Lower lobe of right lung (tissue), 2 donors: ENCODE data around the gene PRRC2B. TPM values are rescaled to one million over a fixed set of nuclear protein-coding genes. Genes with fewer than 3 reads are reported as not detected.
A peak's percentile ranks its signal among the peaks of the same experiment; 100 is the strongest.
"Not testable (repeated sequence)": the region's sequence is repeated elsewhere in the genome, so short reads cannot be mapped to it uniquely, and the experiment has no call there.

ENCODE experiments used
- ATAC-seq, 2 donors: fragments of 200-7000 bp; cut with Tn5 transposase; one replicate each; pipeline ENCODE4 v1.9.1; 2020 to 2022; ENCODE audit warnings: mild to moderate bottlenecking in 2 of 2, moderate library complexity in 2 of 2
- DNase-seq: peaks from one replicate; pipeline ENCODE4 v3.0.0-alpha.2; 2020
- H3K27ac ChIP-seq: fragments of 200-600 bp; one replicate; pipeline ENCODE4 v1.8.0; 2022
- H3K27me3 ChIP-seq: fragments of 200-600 bp; one replicate; pipeline ENCODE4 v1.8.0; 2022; ENCODE audit warnings: low read depth
- H3K36me3 ChIP-seq: fragments of 200-600 bp; one replicate; pipeline ENCODE4 v1.8.0; 2022; ENCODE audit warnings: mild to moderate bottlenecking
- H3K4me1 ChIP-seq: fragments of 200-600 bp; one replicate; pipeline ENCODE4 v1.8.0; 2022
- H3K4me3 ChIP-seq: fragments of 200-600 bp; one replicate; pipeline ENCODE4 v1.8.0; 2022; ENCODE audit warnings: mild to moderate bottlenecking
- H3K9me3 ChIP-seq: fragments of 200-600 bp; one replicate; pipeline ENCODE4 v1.8.0; 2022
- intact Hi-C: fragments of 100-400 bp; cut with DNase I; formaldehyde crosslinking; loops from one replicate; pipeline ENCODE4 v1.11.0; 2022
- total RNA-seq: library from RNA; stranded (reverse); fragmentation: NEBNext Ultra II Directional; extraction: Animal tissue kit (Norgen Biotek cat#: 25700); gene quantifications from one replicate; pipeline ENCODE4 v1.2.1, GENCODE V29; 2021
- TF ChIP-seq, protein P1 (sequence below): fragments of 200-600 bp; IDR thresholded peaks from one replicate; pipeline ENCODE4 v1.8.0; 2022; ENCODE audit warnings: antibody characterized with exemption, mild to moderate bottlenecking
- donor health status: DM: no; HTN: yes; CAD: no; lungs with severe emphysema.

PRRC2B gene
- total RNA-seq, 1 donor from 2014 or later: 170 TPM

DNA sequence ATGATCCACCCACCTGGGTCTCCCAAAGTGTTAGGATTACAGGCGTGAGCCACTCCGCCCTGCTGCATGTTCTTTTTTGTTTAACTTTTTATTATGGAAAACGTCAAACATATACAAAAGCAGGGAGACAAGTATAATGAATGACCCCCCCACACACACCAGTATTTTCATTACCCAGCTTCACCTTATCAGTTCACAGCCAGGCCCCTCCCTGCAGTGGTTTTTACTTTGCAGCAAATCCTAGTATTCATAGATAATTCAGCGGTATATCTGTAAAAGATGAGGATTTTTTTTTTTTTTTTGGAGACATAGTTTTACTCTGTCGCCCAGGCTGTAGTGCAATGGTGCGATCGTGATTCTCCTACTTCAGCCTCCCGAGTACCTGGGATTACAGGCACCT is 111.1 kb downstream of the PRRC2B start:
- Histone ChIP-seq H3K27me3 (no peaks in the 10 kb centered on the region), H3K27ac (no peak overlapping the region), H3K4me1 (peaks cover 28% of the 10 kb centered on the region), H3K9me3 (no peaks in the 10 kb centered on the region), H3K36me3 (peaks cover 25% of the 10 kb centered on the region), H3K4me3 (no peak overlapping the region)
- DNase-seq (no peak), ATAC-seq (no peak)
- TF ChIP-seq, protein P1, sequence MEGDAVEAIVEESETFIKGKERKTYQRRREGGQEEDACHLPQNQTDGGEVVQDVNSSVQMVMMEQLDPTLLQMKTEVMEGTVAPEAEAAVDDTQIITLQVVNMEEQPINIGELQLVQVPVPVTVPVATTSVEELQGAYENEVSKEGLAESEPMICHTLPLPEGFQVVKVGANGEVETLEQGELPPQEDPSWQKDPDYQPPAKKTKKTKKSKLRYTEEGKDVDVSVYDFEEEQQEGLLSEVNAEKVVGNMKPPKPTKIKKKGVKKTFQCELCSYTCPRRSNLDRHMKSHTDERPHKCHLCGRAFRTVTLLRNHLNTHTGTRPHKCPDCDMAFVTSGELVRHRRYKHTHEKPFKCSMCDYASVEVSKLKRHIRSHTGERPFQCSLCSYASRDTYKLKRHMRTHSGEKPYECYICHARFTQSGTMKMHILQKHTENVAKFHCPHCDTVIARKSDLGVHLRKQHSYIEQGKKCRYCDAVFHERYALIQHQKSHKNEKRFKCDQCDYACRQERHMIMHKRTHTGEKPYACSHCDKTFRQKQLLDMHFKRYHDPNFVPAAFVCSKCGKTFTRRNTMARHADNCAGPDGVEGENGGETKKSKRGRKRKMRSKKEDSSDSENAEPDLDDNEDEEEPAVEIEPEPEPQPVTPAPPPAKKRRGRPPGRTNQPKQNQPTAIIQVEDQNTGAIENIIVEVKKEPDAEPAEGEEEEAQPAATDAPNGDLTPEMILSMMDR: no peak
- intact Hi-C loops: no loop called here

DNA sequence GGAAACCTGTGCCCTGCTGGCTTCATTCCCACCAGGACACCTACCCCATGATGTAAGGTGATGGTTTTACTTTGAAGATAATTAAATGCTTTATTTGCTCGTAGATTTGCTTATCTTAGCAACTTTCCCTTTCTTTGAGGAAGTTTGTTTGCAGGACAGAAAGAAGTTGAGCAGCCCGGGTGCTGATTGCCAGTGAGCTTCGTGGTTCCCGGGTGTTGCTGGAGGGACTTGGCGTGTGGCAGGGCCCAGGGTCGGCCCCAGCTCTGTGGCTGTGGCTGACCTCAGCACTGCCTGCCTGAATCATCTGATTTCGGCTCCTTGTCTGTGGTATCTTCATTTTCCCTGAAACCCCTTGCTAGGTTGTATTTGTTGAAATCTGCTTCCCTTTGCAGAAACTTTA is 117.5 kb downstream of the PRRC2B start:
- H3K4me3 ChIP-seq: no peak overlapping the region
- TF ChIP-seq, protein P1: no peak
- H3K27me3 ChIP-seq: no peaks in the 10 kb centered on the region
- ATAC-seq: no peak
- H3K9me3 ChIP-seq: peaks cover 5% of the 10 kb centered on the region
- intact Hi-C loops: no loop called here
- H3K4me1 ChIP-seq: no peaks in the 10 kb centered on the region
- no peak for DNase-seq
- H3K36me3 ChIP-seq: peaks cover 75% of the 10 kb centered on the region
- H3K27ac ChIP-seq: no peak overlapping the region

DNA sequence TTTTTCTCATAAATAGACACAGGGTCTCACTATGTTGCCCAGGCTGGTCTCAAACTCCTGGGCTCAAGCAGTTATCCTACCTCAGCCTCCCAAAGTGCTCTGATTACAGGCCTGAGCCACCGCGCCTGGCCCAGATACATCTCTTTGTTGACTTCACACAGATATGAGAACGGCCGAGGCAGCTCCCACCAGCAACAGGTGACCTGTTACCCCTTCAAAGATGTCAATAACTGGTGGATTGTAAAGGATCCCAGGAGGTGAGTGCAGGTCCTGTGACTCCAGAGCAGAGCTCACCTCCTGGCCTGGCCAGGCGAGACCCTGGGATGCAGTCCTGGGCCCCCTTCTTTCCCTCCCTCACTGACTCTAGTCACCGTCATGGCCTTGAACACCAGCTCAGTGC is 118.0 kb downstream of the PRRC2B start:
- H3K4me1 ChIP-seq: no peaks in the 10 kb centered on the region
- no peak overlapping the region for H3K4me3 ChIP-seq
- TF ChIP-seq, protein P1: no peak
- no peak for ATAC-seq
- H3K27ac ChIP-seq: no peak overlapping the region
- no peak for DNase-seq
- H3K27me3 ChIP-seq: no peaks in the 10 kb centered on the region
- H3K9me3 ChIP-seq: peaks cover 6% of the 10 kb centered on the region
- intact Hi-C loops: no loop called here
- peaks cover 78% of the 10 kb centered on the region for H3K36me3 ChIP-seq

DNA sequence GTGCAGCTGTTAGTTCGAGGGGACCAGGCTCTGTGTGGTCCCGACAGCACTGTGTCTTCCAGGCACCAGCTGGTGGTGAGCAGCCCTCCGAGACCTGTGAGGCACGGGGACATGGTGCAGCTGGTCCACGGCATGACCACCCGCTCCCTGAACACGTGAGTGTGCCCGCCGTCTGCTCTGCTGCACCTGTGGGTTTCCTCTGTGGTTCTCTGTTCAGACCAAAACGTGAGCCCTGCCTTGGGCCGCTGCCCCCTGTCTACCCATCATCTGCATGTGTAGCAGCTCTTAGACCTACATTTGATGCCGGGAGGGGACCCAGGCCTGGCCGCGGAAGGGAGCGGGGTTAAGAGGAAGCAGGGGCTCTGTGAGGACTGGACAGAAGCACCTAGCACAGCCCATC is 119.3 kb downstream of the PRRC2B start:
- H3K36me3 ChIP-seq: peaks cover 84% of the 10 kb centered on the region
- ATAC-seq: peak in 1 of 2 donors; percentile 20
- H3K27me3 ChIP-seq: no peaks in the 10 kb centered on the region
- no peaks in the 10 kb centered on the region for H3K4me1 ChIP-seq
- no peak overlapping the region for H3K4me3 ChIP-seq
- intact Hi-C loops: no loop called here
- TF ChIP-seq, protein P1: no peak
- H3K27ac ChIP-seq: no peak overlapping the region
- DNase-seq: no peak
- peaks cover 6% of the 10 kb centered on the region for H3K9me3 ChIP-seq

DNA sequence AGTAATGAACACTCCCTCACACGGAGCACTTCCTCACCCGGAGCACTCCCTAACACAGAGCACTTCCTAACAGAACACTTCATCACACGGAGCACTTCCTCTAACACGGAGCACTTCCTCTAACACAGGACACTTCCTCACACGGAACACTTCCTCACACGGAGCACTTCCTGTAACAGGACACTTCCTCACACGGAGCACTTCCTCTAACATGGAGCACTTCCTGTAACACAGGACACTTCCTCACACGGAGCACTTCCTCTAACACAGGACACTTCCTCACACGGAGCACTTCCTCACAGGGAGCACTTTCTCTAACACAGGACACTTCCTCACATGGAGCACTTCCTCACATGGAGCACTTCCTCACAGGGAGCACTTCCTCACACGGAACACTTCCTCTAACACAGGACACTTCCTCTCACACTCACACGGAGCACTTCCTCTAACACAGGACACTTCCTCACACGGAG is 121.7 kb downstream of the PRRC2B start:
- H3K9me3 ChIP-seq, DNase-seq, intact Hi-C loops, H3K4me3 ChIP-seq, H3K27me3 ChIP-seq, H3K4me1 ChIP-seq, H3K27ac ChIP-seq, ATAC-seq: not testable (repeated sequence)
- peaks cover 93% of the 10 kb centered on the region for H3K36me3 ChIP-seq

DNA sequence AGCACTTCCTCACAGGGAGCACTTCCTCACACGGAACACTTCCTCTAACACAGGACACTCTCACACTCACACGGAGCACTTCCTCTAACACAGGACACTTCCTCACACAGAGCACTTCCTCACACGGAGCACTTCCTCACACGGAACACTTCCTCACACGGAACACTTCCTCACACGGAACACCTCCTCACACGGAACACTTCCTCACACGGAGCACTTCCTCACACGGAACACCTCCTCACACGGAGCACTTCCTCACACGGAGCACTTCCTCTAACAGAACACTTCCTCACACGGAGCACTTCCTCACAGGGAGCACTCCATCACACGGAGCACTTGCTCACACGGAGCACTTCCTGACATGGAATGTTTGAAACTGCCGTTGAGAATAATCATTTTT is 122.2 kb downstream of the PRRC2B start:
- no peak overlapping the region for H3K27ac ChIP-seq
- no peaks in the 10 kb centered on the region for H3K27me3 ChIP-seq
- TF ChIP-seq, protein P1: no peak
- no peak for DNase-seq
- intact Hi-C loops: no loop called here
- H3K9me3 ChIP-seq: peaks cover 6% of the 10 kb centered on the region
- no peaks in the 10 kb centered on the region for H3K4me1 ChIP-seq
- no peak for ATAC-seq
- peaks cover 93% of the 10 kb centered on the region for H3K36me3 ChIP-seq
- H3K4me3 ChIP-seq: no peak overlapping the region
